Measurements from ENCODE around the gene PARD3B. TPM values are rescaled to one million over a fixed set of nuclear protein-coding genes. Genes with fewer than 3 reads are reported as not detected.

The PARD3B gene
- polyA plus RNA-seq, 10 donors, result 6.5 to 10.2 (median 7.4) TPM

DNA sequence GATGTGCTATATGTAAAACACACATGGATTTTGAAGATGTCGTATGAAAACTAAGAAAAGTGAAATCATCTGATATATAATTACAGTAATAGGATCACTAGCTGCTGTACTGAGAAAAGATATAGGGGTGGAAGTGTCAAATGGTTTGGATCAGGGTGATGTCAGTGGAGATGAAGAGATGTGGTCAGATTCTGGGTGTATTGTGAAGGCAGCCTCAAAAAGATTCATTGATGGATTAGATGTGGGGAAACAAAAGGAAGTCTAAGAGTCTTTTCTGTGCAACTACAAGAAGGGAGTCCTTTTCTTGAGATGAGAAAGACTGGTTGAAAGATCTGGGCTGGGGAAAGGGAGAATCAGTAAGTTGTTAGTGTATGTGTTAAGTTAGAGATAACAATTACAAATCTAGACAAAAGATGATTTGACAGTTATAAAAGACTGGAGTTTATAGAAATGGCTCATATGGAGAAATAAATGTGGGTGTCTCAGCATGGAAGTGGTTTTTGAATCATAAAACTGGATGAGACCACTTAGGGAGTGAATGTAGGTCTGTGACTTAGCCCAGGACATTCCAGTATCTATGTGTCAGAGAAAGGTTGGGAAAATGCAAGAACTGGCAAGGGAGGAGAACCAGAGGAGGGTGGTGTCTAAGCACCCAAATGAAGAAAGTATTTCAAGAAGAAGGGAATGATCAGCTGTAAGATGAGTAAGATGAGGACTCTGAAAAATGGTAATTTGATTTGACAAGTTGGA lies 347.4 kb downstream of the PARD3B start:
- DNase-seq, result peak in 1 of 3 donors; percentile 54

DNA sequence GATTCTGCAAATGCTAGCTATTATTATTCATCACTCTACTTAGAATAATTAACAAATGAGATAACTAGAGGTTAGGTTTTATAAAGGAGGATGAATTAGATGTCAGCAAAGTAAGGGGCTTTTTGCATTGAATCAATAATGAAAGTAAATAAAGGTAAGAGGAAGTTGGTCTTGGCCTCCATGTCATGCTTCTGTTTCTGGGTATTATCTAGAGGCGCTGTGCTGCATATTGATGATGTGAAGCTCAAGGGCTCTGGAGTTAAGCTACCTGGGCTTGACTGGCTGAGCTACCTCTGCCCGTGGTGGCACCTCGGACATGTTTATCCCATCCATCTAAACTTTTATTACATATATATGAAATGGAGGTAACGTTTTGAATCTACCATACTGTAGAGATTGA lies 350.9 kb downstream of the PARD3B start:
- no peak for DNase-seq

DNA sequence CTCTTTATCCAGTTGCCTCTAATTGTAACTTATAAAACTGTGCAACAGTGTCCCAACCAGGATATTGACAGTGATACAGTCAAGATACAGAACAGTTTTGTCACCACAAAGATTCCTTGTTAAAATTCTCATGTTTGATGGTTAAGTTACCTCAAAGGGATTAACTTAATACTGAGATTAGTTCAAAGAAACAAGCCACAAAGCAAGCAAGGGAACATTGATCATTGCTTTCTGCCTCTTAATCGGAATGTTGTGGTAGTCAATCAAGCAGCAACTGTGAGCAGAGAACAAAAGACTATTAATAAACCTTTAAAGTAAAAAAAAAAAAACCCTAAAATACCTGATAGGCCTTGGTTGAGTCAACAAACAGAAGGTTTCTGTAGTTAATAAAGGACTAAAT lies 352.3 kb downstream of the PARD3B start:
- DNase-seq, result no peak

DNA sequence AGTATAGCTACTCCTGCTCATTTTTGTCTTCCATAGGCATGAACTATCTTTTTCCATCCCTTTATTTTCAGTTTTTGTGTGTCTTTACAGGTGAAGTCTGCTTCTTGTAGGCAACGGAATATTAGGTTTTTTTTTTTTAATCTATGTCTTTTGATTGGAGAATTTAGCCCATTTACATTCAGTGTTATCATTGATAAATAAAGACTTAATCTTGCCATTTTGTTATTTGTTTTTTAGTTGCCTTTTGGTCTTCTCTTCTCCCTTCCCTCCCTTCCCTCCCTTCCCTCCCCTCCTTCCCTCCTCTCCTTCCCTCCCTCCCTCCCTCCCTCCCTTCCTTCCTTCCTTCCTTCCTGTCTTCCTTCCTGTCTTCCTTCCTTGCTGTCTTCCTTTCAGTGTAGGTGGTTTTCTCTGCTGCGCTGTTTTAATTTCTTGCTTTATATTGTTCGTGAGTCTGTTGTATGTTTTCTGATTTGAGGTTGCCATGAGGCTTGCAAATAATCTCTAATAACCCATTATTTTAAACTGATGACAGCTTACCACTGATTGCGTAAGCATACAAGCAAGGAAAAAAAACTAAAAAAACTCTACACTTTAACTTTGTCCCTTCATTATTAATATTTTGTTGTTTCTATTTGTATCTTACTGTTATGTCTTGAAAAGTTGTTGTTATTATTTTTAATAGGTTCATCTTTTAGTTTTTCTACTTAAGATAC lies 353.8 kb downstream of the PARD3B start:
- no peak for DNase-seq

DNA sequence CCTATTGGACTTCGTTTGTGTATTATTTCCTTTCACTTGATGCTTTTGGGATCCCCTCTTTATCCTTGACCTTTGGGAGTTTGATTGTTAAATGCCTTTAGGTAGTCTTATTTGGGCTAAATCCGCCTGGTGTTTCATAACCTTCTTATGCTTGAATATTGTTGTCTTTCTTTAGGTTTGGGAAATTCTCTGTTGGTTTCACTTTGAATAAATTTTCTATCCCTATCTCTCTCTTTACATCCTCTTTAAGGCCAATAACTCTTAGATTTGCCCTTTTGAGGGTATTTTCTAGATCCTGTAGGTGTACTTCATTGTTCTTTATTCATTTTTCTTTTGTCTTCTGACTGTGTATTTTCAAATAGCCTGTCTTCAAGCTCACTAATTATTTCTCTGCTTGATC lies 354.7 kb downstream of the PARD3B start:
- DNase-seq, result no peak

DNA sequence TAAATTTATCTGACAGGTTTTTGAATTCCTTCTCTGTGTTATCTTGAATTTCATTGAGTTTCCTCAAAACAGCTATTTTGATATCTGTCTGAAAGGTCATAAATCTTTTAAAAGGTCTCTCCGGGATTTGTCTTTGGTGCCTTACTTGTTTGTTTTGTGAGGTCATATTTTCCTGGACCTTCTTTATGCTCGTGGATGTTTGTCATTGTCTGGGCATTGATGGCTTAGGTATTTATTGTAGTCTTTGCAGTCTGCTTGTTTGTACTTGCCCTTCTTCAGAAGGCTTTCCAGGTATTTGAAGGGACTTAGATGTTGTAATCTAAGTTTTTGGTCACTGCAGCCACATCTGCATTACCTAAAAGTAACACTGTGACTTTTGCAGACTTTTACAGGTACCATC lies 355.2 kb downstream of the PARD3B start:
- DNase-seq, result no peak

DNA sequence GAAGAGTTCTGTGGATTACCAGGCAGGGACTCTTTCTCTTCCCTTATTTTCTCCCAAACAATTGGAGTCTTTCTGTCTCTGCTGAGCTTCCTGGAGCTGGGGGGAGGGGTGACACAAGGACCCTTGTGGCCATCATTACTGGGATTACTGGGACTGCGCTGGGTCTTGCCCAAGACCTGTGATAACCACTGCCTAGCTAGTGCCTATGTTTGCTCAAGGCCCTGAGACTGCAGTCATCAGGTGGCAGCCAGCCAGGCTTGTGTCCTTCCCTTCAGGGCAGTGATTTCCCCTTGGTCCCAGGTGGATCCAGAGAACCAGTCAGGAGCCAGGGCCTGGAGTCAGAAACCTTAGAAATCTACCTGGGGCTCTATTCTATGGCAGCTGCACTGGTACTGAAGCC lies 355.6 kb downstream of the PARD3B start:
- no peak for DNase-seq

DNA sequence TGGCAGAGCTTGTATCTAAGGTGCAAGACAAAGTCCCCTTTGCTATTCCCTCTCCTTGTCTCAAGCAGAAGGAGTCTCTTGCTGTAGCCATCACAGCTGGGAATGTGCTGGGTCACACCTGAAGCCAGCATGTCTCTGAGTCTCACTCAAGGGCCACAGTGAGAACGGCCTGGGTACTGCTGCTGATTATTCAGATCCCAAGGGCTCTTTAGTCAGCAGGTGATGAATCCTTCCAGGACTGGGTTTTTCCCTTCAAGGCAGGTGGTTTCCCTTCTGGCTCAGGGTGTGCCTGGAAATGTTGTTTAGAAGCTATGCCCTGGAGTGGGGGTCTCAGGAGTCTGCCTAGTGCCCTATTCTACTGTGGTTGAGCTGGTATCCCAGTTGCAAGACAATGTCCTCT lies 356.3 kb downstream of the PARD3B start:
- no peak for DNase-seq

DNA sequence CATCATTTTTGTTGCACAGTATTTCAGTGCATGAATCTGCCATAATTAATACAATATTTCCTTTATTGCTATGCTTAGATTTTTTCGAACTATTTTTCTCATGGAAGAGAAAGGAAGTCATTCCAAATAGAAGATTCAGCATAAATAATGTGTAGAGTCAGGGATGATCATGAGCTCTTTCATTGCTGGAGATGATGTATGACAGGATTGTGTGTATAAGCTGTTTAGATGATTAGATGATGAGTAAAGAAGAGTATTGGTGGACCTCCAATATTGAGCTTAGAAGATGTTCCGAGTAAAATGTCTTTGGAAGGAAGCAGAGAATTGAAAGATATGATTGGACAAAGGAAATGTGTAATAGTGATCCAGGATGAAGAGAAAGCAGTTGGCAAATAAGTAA lies 364.5 kb downstream of the PARD3B start:
- DNase-seq, result no peak

DNA sequence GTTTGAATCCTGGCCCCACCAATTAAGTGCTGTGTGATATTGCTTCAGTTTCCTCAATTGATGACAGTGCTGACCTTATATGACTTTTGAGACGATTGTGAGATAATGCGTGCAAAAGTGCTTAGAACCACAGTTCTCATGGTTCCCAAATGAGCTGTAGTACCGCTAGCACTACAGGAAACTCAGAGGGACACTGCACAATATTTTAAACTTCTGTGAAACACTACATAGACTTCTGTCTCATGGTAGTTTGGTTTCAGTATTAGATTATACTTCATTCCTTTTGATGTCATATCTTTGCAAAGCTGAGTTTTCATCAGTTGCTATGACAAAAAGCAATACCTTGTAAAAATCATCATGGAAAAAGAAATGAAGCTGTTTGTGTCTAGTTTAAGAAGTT lies 368.0 kb downstream of the PARD3B start:
- DNase-seq, result no peak

DNA sequence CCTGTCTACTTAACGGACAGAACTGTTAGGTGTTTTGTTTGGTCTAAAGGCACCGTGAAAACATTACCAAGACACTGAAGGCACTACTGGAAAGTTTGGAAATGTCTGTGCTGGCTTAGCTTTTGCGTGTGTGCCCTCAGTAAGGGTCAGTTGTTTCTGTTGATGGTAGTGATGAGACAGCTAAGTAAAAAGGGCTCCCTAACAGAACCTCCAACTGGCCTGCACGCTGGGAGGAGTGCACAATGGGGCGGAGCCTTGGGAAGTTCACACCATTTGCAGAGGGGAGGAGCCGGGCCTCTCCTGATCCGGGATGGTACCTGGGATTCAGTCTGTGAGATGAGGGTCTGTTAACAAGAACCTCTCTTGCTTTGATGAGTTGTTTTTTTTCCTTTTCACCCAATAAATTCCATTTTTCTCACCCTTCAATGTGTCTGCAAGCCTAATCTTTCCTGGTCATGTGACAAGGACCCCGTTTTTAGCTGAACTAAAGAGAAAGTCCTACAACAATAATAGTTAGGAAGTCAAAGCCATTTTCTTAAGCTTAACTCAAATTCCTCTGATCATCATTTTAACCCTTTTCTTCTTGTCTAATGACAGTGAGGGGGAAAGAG lies 368.7 kb downstream of the PARD3B start:
- DNase-seq, result no peak

DNA sequence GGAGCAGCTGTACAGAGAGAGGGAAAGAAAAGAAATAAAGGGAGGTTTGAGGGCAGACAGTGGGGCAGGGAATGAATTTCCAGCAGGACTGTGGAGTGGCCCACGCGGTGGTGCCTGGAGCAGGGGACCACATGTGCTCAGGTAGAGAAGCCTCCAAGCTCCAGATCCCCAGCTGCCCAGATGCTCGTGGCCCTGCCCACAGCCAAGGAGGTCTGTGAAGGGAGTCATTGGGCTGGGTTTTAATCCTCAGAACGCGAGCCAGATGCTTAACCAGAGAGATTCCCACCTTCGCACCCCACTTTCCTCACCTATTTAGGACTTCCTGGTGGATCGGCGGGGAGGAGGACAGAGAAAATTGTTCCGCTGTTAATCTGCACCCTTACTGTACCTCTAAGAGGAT lies 369.4 kb downstream of the PARD3B start:
- DNase-seq, result no peak

DNA sequence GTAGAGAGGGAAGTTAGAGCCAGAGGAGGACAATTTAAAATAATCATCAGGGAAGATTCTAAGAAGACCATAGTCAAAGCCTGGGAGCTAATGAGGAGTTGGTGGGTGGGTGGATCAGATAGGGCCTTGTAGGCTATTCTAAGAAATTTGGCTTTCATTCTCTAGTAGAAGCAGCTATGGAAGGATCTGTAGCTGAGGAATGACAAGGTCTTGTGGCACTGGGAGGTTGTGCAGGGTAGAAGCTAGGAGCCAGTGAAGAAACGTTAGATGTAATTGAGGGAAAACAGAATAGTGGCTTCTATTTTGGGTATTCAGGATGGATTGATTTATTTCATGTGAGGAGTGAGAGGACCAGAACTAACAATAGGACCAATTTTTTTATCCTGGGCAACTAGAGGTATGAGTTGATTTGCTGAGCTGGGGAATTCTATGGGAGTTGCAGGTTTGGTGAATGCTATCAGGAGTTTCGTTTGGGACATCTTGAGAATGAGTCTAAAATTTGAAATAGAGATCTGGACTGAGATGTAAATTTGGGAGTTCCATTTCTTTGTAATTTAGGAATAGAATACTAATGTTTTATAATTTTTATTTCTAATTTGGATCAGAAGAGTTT lies 371.9 kb downstream of the PARD3B start:
- no peak for DNase-seq

DNA sequence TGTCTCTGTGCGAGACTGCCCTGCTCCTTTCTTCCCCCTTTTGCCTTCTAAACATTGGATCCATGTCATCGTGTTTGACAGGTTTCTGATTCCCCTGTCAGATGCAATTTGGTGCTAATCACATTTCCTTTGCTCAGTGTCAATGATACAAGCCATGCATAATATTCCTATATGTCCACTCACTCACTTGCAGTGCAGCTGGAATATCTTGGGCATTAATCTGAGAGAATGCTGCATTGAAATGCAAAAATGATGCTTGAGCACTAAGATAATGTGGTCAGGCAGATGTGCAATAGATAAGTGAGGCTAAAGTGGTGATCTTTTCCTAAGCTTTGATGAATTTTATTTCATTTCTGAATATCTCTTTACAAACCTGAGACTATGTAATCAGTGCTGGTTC lies 375.5 kb downstream of the PARD3B start:
- DNase-seq, result no peak

DNA sequence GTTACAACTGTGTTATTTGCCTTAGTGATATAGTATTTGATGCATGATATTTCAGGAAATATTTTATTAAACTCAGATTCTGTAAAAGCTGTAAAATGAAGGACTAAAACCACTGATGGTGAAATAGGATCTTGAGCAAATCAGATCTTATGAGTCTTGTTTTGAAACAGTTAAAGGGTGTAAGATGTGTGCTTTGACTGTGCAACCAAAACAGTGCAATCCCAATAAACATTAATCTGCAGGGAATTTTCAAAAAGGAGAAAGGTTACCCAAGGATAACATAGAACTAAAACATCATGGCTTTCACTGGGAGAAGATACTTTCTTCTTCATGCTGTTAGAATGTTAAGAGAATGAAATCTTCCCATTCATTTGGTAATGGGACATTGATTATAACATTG lies 378.7 kb downstream of the PARD3B start:
- no peak for DNase-seq

DNA sequence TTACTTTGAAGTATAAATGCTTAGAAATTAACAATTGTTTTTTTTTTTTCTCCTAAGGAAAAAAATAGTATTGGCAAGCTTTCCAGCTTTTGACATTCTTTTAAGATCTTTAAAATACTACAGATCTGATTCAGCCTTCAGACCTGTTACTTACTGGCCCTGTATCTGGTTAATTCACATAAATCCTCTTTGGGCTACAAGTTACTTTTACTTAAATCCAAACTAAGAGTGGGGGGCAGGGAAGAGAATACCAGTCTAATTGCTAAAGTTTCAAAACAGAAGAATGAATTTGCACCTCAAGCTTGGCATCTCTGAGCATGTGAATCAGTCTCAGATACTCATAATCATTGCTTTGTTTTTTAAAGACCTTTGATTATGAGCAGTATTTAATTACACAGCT lies 386.3 kb downstream of the PARD3B start:
- no peak for DNase-seq

DNA sequence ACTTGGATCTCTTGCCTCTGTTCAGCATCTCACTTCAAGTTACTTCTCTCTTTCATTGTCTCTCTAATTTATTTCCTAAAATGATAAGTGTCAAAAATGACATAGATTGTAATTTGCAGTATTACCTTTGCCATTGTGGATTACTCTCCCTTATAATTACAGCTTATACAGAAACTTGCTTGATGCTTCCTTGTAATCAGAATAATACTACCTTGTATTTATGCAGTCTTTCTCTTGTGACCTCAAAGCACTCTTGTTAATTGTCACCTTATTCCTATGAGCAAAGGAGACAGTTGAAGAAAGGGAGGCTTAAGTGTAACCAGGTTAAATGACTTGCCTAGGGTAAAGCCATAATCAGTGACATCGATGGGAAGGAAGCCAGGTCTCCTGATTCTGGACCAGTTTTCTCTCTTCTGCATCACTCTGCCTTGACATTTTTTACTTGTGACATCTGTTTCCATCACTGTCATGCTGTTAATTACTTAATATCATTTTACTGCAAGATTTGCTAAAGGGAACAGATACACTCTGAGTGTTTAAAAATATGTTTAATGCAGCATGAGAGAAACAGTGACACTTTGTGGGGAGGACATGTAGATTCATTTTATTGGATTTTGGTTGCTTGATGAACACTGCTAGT lies 388.6 kb downstream of the PARD3B start:
- DNase-seq, result no peak

DNA sequence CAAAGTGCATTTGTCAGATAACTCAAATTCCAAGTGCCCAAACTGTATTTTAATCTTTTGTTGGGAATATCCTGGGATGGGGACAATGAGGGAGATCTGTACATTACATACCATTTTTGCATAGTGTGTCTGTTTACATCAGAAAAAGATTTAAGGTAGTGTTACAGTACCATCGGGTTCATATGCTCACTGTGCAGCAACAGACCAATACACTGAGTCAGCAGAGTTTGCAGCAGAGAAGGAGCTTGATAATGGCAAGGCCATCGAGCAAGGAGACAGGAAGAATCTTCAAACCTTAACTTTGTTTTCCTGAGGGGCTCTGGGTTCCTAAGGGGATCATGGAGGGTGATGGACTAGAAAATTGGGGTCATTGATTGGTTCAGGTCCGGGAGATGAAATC lies 399.7 kb downstream of the PARD3B start:
- DNase-seq, result no peak

DNA sequence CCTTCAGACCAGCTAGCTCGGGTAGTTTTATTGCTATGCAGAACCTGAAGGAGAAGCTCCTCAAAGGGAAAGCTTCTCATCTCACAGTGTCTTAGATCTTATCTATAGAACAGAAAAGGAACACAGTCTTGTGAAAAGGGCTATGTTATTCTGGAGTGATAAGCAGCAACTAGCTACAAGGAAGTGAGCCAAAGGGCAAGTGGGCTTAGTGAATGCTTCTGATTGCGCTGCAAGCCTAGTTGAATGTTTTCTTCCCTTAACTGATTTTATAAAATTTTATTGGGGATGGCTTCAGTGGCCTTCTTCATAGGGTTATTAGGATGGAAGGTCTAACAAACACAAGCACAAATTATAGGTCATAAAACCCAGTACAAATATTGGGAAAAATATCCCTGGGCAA lies 400.1 kb downstream of the PARD3B start:
- no peak for DNase-seq

DNA sequence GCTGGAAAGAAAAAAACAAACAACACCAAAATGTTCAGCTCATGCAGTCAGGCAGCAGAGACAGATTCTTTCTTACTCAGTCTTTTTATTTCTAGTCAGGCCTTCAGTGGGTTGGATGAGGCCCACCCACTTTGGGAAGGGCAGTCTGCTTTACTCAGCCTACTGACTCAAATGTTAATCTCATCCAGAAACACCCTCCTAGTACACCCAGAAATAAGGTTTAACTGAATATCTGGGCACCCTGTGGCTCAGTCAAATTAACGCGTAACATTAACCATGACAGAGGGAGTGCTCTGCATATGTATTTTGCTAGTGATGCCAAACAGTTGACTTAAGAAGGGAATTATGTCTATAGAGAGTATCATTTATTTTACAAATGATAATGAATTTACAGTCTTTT lies 401.6 kb downstream of the PARD3B start:
- DNase-seq, result peak in 1 of 3 donors; percentile 9

DNA sequence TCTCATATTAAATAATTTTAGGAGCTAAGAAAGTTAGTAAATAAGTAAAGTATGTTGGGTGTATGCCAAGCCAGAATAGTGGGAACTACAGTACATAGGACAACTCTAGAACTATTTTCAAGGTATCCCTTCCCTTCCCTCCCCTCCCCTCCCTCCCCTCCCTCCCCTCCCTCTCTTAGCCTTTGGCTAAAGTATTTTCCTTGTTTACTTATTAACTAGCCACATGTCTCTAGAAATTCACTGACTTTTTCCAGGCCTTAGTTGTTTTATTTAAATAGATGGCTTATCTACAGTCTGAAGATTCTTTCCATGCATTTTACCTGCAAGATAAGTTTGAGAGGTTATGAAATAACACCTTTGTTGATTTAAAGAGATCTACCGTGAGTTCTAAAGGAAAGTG lies 402.1 kb downstream of the PARD3B start:
- DNase-seq, result no peak

DNA sequence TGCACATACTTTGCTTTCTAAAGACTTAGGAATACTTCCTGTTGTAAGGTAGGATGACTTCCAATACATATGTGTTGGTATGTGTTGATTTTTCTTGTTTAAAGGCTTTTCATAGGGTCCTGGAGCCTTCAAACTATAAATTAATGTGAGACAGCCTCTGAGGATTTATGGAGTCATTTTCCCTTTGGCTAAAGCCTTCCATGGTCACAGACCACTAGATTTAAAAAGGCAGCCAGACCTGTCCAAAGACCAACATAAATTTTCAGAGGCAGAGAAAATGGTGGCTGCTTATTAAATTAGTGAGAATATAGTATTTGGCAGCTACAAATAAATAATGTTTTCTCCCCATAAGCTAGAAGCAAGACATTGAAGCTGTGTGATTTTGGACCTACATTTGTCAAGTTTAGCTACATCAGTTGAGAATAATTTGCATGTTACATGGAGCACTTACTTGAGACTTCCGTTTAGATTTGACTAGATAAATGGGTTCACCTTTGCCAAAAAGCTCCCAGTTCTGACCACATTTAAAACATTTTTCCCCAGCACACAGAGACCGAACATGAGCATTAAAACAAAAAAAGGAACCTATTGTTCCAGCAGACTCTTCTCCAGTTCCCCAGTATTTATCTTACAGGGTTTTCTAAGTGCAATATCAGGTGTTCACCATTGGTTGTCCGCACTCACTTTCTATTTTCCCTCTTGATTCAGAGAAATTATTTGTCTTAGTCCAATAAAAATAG lies 402.9 kb downstream of the PARD3B start:
- DNase-seq, result no peak
